NT2/D1 (cell line): Measurements from ENCODE around the gene SLC9A6.

Experiments
- YY1 ChIP-seq: IDR thresholded peaks from 2 replicates; pipeline ENCODE4 v1.6.1; 2011; ENCODE audit not compliant: insufficient read length, insufficient read depth
- ZNF274 ChIP-seq: IDR thresholded peaks from 2 replicates; pipeline ENCODE4 v1.6.1; 2011; ENCODE audit warnings: mild to moderate bottlenecking, low read depth, low read length

GRCh38 chrX:136051611-136052010, 66.4 kb downstream of the SLC9A6 start:
- TF ChIP-seq ZNF274 (no peak), YY1 (no peak)
